ENCODE measurements around the gene MYADM.

The MYADM gene

DNA sequence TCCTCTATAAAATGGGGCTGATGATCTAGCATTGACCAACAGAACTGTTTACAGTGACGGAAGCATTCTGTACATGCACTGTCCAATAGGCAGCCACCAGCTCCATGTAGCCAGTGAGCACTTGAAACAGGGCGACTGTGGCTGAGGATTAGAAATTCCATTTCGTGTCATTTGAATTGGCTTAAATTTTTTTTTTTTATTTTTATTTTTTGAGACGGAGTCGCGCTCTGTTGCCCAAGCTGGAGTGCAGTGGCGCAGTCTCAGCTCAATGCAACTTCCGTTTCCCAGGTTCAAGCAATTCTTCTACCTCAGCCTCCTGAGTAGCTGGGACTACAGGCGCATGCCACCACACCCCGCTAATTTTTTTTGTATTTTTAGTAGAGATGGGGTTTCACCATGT lies 17.4 kb downstream of the MYADM start:
- DNase-seq (ENCODE audit: low spot score): no peak

DNA sequence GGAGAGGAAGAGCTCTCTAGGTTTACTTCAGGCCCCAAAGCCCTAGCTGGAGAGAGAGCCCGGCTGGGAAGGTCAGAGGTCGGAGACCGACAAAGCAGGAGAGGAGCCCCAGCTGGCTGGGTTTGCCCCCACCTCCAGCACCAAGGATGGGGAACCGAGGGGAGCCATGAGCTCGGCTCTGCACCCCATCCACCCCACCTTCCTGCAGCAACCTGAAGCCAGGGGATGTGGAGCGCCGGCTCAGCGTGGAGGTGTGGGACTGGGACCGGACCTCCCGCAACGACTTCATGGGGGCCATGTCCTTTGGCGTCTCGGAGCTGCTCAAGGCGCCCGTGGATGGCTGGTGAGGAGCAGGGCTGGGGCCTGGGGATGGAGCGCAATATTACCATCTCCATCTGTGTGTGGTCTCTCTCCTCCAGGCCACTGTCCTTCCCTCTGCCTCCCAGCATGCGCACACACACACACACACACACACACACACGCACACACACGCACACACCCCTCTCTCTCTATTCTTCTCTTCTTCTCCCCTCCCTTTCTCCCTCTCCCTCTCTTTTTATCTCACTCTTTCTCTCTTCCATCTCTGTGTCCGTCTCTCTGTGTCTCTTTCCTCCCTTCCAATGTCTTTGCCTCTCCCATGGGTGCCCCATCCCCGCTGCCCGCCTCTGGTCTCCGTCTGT lies 24.8 kb downstream of the MYADM start:
- no peak for DNase-seq (ENCODE audit: low spot score)

DNA sequence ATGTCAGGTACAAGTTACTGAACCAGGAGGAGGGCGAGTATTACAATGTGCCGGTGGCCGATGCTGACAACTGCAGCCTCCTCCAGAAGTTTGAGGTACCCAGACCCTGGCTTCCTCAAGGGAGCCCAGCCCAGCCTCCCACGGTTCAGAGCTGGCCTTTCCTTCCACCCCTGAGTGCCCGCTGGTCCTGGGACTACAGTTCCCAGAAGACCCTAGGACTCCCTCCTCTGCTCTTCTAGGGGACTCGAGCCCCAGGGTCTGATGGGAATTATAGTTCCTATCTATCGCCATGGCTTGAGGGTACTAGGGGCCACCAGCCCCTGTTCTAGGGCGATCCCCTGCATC lies 25.3 kb downstream of the MYADM start:
- DNase-seq (ENCODE audit: low spot score): no peak

DNA sequence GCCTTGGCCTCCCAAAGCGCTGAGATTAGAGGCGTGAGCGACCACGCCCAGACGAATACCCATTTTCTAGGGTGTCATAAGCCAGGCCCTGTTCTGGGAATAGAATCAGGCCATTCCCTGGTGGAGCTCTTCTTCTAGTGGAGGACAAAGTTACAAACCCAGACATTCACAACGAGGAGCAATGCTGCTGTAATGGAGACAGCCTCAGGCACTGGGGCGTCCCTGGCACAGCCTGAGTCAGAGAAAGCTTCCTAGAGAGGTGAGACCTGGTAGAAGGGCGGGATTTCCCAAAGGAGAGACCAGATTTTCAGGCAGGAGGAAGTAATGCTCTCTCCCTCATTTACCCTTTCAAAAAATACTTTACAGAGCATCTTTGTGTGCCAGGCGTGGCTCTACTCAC lies 27.0 kb downstream of the MYADM start:
- DNase-seq (ENCODE audit: low spot score): no peak

DNA sequence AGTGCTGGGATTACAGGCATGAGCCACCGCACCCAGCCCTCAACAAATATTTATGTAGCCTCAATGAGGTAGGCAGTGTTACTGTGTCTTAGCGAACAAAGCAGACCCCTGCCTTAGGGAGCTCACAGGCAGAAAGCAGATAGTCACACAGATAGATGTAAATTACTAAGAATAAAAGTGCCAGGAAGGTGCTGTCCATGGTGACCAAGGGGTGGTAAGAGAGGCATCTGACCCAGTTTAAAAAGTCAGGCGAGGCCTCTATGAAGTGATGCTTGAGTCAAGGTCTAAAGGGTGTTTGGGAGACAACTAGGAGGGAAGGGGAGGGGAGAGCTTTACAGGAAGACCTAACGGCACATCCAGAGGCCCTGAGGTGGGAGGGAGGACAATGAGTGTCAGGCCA lies 29.0 kb downstream of the MYADM start:
- no peak for DNase-seq (ENCODE audit: low spot score)

DNA sequence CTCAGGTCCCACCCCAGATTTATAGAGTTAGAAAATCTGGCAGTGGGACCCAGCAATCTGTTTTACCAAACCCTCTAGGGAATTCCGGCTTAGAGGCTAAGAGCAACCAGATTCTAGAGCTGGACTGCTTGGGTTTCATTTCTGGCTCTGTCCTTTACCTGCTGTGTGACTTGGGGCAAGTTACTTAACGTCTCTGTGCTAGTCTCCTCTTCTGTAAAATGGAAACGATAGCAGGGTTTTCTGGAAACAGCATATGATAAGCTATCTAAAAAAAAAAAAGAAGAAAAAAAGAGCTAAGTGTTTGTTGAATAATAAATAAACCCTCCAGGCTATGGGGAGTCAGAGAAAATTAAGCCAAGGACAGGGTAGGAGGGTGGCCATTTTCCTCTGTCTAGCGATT lies 29.8 kb downstream of the MYADM start:
- no peak for DNase-seq (ENCODE audit: low spot score)

DNA sequence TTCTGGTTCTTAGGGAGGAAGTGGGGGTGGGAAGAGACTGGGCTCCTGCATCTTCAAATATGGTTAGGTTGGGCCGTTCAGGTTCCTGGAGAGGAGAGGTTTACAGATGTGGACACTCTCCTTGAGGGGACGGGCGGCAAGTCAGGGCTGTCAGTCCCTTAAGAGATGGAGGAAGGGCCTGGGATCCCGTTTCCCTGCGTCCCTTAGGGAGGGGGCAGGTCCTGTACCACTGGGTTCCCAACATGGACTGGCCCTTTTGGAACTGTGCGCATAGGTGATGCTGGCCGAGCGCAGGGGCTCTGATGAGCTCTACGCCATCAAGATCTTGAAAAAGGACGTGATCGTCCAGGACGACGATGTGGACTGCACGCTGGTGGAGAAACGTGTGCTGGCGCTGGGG lies 30.5 kb downstream of the MYADM start:
- no peak for DNase-seq (ENCODE audit: low spot score)

DNA sequence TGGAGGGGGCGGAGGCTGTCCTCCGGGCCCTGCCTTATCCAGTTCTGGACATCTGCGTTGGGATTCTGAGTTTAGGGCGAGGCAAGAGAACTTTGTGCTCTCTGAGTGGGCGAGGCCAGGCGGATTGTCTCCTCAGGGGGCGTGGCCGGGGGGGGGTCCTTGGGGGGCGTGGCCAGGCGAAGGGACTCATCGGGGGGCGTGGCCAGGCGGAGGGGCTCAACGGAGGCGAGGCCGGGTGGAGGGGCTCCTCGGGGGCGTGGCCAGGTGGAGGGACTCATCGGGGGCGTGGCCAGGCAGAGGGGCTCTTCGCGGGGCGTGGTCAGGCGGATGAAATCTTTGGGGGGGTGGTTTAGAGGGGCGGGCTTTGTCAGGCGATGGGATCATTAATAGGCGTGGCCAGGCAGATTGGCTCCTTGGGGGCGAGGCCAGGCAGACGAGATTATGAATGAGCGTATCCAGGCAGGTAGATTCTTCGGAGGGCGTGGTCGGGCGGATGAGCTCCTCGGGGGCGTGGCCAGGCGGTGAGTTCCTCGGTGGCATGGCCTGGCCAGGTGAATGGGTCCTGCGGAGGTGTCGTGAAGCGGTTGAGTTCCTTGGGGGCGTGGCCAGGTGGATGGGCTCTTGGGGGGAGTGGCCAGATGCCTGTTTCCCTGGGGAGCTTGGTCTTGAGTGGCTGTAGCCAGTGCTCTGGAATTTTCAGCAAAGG lies 31.1 kb downstream of the MYADM start:
- no peak for DNase-seq (ENCODE audit: low spot score)

DNA sequence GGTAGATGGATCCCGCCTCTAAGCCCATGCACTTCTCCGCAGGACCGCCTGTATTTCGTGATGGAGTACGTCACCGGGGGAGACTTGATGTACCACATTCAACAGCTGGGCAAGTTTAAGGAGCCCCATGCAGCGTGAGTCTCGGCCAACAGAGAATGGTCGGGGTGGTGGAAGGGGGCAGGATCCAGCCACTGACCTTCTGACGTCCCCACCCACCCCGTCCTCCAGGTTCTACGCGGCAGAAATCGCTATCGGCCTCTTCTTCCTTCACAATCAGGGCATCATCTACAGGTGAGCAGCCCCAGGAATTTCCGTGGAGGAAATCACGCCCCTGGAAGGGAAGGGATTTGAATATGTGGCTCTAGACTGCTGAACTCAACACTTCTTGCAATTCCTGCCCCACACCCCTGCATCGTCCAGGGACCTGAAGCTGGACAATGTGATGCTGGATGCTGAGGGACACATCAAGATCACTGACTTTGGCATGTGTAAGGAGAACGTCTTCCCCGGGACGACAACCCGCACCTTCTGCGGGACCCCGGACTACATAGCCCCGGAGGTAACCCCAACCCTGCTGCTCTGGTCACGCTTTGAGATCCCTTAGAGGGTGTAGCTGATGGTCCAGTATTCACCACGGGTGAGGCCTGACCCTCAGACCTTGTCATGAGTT lies 32.6 kb downstream of the MYADM start:
- no peak for DNase-seq (ENCODE audit: low spot score)

DNA sequence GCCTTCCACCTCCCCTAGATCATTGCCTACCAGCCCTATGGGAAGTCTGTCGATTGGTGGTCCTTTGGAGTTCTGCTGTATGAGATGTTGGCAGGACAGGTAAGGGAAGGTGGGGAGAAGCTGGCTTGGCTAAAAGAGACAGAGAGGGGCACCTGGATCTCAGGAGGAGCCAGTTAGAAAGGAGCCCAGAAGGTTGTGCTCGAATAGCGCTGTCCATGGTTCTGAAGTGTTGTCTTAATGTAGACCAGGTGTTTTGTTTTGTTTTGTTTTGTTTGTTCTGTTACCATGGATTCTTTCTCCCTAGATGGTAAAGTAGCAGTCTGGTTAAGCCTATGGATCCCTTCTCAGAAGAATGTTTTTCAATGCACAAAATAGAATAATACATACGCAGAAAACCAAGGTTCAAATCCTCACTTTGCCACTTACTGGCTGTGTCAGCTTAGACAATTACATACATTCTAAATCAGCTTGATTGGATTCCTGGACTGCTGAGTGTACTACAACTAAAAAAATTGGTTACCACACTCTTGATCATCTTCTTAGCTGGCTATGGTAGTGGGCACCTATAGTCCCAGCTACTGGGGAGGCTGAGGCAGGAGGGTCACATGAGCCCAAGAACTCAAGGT lies 35.5 kb downstream of the MYADM start:
- peak; percentile 39 for DNase-seq (ENCODE audit: low spot score)

DNA sequence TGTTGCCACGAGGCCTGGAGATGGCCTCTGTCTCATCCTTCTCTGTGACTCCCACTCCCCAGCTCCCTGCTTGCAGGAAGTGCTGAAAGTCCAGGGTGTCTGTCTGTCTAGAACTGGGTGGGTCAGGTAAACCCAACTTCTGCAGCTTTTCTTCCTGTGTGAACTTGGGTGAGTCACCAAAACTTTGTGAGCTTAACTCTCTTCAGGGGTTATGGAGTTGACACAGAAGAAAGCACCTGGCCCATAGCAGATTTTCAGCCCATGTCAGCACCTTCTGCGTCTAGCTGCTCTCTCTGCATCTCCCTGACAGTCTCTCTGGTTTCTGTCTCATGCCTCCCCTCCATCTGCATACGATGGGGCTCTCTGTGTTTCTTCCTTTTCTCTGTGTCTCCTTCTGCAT lies 37.2 kb downstream of the MYADM start:
- DNase-seq (ENCODE audit: low spot score): no peak

DNA sequence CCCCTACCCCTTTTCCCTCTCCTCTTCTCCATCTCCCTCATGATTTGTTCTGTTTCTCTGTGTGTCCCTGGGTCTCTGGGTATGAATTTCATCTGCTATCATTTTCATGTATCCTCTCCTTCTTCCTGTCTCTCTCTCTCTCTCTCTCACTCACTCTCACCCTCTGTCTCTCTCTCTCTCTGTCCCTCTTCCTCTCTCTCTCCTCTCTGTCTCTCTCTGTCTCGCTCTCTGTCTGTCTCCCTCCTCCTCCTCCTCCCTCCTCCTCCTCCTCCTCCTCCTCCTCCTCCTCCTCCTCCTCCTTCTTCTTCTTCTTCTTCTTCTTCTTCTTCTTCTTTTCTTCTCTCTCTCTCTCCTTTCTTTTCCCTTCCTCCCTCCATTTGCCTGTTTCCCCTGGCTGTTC lies 38.1 kb downstream of the MYADM start:
- no peak for DNase-seq (ENCODE audit: low spot score)

DNA sequence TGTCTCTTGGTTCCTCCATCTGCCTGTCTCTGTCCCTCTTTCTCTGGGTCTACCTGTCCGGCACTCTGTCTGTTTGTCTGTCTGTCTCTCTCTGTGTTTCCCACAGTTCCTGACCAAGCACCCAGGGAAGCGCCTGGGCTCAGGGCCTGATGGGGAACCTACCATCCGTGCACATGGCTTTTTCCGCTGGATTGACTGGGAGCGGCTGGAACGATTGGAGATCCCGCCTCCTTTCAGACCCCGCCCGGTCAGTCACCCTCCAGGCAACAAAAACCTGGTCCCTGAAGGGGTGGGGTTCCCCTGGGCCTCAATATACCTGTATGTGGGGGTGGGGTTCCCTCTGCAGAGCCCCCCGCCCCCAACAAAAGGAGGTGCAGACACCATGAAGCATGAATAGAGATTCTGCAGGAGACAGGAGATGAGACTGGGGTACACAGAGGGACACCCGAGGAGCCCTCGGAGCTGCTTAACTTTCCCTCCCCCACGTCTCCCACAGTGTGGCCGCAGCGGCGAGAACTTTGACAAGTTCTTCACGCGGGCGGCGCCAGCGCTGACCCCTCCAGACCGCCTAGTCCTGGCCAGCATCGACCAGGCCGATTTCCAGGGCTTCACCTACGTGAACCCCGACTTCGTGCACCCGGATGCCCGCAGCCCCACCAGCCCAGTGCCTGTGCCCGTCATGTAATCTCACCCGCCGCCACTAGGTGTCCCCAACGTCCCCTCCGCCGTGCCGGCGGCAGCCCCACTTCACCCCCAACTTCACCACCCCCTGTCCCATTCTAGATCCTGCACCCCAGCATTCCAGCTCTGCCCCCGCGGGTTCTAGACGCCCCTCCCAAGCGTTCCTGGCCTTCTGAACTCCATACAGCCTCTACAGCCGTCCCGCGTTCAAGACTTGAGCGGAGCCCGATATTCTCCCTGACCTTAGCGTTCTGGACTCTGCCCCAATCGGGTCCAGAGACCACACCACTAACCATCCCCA lies 38.8 kb downstream of the MYADM start:
- peak; percentile 89 for DNase-seq (ENCODE audit: low spot score)

DNA sequence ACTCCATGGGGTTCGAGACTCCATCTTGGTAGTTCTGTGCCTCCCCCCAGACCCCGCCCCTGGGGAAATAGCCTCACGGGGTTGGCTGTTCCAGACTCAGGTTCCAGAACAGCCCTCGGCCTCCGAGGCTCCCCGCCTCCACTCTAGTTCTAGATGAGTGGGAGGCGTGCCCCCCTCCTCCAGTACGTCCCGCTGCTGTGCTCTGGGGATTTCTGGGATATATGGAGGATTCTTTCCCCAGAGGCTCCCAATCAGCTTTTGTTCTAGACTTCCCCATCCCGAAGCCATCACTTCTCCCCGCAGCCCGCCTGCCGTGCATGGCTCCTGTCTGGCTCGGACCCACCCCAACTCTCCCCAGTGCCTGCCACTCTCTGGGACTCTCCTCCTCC lies 39.5 kb downstream of the MYADM start:
- no peak for DNase-seq (ENCODE audit: low spot score)

DNA sequence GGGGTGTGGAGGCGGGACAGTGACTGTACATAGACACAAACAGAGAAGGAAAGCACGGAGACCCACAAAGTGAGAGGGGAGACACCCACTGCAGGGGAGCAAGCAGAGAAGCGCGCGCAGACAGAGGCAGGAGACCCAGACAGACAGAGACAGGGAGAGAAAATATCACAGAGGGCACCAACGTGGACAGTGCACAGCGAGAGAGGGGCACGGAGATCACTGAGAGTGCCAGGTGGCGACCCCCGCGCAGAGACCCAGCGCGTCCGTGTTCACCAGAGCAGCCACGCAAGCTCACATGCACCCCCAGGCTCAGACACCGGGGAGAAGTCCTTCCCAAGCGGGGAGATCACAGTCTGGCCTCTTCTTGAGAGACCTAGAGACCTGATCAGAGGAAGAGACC lies 40.0 kb downstream of the MYADM start:
- DNase-seq (ENCODE audit: low spot score): no peak

DNA sequence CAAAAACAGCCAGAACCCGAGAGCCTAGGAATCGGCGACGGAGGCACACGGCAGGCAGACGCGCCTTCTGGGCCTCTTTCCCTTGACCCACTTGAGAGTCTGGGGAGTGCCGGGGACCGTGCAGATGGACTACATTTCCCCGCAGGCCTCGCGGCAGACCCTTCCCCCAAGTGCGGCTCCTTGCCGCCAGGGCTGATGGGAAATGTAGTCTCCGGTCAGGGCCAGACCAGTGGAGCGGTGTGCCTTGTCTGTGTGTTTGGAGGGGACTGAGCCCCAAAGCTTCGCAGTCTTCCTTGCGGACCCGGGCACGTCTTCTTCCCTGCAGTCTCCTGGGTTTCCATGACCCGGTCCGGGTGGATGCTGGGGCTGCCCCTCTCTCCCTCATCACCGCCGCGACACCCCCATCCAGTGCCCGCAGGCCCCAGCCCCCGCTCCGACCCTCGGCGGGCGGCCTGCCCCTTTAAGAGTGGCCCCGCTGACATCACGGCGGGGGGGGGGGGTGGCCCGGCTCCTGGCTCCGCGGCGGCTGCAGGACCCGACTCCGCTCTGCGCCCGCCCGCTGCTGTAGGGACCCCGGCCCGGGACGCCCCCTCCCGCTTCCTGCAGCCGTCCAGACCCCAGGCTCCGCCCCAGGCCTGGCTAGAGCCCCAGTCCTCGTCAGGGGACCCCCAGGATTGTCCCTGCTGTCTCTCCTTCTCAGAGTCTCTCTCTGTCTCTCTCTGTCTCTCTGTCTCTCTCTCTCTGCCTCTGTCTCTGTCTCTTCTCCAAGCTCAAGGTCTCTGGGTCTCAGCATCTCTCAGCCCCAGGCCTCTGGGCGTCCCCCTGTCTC lies 40.6 kb downstream of the MYADM start:
- DNase-seq (ENCODE audit: low spot score): peak; percentile 69

DNA sequence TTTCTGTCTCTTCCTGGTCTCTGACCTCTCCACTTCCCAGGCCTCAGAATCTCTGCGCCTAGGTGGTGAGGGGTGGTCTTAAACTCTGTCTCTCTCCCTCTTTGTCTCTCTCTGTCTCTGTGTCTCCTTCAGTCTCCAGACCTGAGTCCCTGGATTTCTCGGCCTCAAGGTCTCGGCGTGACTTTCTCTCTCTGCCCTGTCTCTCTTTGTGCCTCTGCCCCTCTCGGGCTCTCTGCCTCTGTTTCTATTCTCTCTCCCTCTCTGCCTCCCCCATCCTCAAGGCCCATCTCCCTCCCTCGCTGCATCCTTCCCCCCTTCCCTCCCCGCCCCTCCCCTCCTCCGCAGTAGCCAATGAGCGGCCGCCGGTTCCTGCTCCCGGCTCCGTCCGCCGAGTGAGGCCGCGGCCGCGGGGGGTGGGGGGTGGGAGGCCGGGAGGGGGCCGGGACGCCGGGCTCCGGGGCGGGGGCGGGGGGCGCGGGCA lies 41.3 kb downstream of the MYADM start, which contains the start of gene CACNG7:
TSS of gene CACNG7 (plus strand) at position 344 of the 481 bp plus-strand sequence. CDS start 3,554 bp downstream, outside the sequence.
- peak; percentile 36 for DNase-seq (ENCODE audit: low spot score)

DNA sequence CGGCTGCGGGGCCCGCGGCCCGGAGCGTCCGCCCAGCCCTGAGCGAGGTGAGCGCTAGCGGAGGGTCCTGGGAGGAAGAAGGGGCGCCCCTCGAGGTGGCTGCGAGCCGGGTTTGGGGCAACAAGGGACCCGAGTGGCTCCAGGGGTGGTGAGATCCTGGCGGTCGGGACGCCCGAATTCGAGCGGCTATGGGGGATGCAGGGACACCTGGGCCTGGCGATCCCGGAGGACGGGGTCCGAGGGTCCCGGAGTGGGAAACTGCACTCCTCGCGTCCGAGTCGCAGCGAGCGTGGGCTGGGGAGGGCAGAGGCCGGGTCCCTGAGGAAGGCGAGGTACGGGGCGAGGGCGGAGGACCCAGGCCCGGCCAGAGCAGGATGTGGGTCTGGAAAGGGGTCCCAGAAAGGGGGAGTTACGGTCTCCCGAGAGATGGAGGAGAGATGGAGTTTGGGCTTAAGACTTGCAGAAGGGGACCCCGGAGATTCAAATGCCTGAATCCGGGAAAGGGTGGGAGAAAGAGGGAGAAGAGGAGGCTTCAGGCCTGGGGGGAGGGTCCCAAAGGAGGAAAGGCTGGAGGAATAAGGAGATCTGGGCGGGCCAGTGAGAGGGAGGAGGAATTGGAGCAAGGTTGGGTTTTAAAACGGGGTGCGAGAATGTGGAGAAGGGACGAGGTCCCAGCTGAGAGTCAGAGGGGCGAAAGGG lies 41.9 kb downstream of the MYADM start:
- DNase-seq (ENCODE audit: low spot score): no peak

DNA sequence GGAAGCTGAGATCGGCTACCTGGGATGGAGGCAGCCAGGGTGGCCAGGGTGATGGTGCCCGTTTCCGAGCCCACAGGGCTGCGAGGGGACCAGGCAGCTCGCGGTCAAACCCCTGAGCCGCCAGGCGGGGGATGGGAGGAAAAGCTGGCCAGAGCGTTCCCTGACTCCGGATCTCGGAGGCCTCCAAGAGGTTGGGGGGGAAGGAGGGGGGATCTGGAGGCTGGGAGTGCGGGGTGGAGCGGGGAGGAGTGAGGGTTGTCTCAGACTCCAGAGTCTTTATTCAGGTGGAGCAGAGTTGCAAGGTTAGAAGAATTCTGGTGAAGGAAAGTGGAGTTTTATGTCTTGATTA lies 42.5 kb downstream of the MYADM start:
- no peak for DNase-seq (ENCODE audit: low spot score)

DNA sequence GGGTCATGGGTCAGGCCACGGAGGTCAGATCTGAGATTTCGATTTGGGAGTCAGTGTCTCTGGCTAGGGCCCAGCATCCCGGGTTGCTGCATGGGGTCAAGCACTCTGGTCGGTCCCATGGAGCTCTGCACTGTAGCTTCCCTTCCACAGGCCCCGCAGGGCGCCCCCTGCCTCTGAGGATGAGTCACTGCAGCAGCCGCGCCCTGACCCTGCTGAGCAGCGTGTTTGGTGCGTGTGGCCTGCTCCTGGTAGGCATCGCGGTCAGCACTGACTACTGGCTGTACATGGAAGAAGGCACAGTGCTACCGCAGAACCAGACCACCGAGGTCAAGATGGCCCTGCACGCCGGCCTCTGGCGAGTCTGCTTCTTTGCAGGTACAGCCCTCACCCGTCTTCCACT lies 45.0 kb downstream of the MYADM start:
- no peak for DNase-seq (ENCODE audit: low spot score)

Data from GM03348 (cell line).